H9 (cell line): ENCODE data around the gene ZMAT3. TPM values are rescaled to one million over a fixed set of nuclear protein-coding genes. Genes with fewer than 3 reads are reported as not detected.

ENCODE experiments used
- DNase-seq: peaks from one replicate; pipeline ENCODE4 v3.0.0-alpha.2; 2017
- H2AFZ ChIP-seq: one replicate; pipeline ENCODE4 v1.6.1; 2013; ENCODE audit warnings: mild to moderate bottlenecking, low read length, control low read depth, moderate library complexity
- H2AK5ac ChIP-seq: 2 replicates; pipeline ENCODE4 v1.6.1; 2013; ENCODE audit warnings: low read length, control low read depth, mixed read lengths; ENCODE audit not compliant: insufficient read length
- H2BK120ac ChIP-seq: one replicate; pipeline ENCODE4 v1.6.1; 2013; ENCODE audit warnings: low read depth, mild to moderate bottlenecking, low read length, control low read depth, inconsistent platforms; ENCODE audit not compliant: poor library complexity, severe bottlenecking
- H2BK12ac ChIP-seq: 2 replicates; pipeline ENCODE4 v1.6.1; 2013; ENCODE audit warnings: low read length, control low read depth, mixed read lengths, low read depth; ENCODE audit not compliant: insufficient read length
- H2BK15ac ChIP-seq: 2 replicates; pipeline ENCODE4 v1.6.1; 2013; ENCODE audit warnings: low read depth, low read length, control low read depth
- H2BK20ac ChIP-seq: one replicate; pipeline ENCODE4 v1.6.1; 2013; ENCODE audit warnings: low read depth, mild to moderate bottlenecking, low read length, control low read depth, inconsistent platforms; ENCODE audit not compliant: poor library complexity, severe bottlenecking
- H2BK5ac ChIP-seq: 2 replicates; pipeline ENCODE4 v1.6.1; 2013; ENCODE audit warnings: low read length, control low read depth, mixed read lengths; ENCODE audit not compliant: insufficient read length
- H3K14ac ChIP-seq: 2 replicates; pipeline ENCODE4 v1.6.1; 2013; ENCODE audit warnings: low read length, control low read depth; ENCODE audit not compliant: insufficient read depth
- H3K18ac ChIP-seq: 2 replicates; pipeline ENCODE4 v1.6.1; 2013; ENCODE audit warnings: low read depth, mild to moderate bottlenecking, mixed read lengths, low read length, control low read depth; ENCODE audit not compliant: insufficient read length
- H3K23ac ChIP-seq: 2 replicates; pipeline ENCODE4 v1.6.1; 2013; ENCODE audit warnings: low read length, control low read depth, mixed read lengths, low read depth; ENCODE audit not compliant: insufficient read length
- H3K23me2 ChIP-seq: 2 replicates; pipeline ENCODE4 v1.6.1; 2013; ENCODE audit warnings: low read depth, mild to moderate bottlenecking, mixed read lengths, low read length, control low read depth; ENCODE audit not compliant: insufficient read length, poor library complexity, severe bottlenecking
- H3K27ac ChIP-seq: 2 replicates; pipeline ENCODE4 v1.5.1; 2013; ENCODE audit warnings: low read length, control low read depth, mixed read lengths, low read depth; ENCODE audit not compliant: insufficient read length
- H3K27me3 ChIP-seq: 2 replicates; pipeline ENCODE4 v1.6.1; 2013; ENCODE audit warnings: low read length, control low read depth, inconsistent platforms; ENCODE audit not compliant: insufficient read depth
- H3K4ac ChIP-seq: 2 replicates; pipeline ENCODE4 v1.6.1; 2013; ENCODE audit warnings: low read depth, mild to moderate bottlenecking, control low read depth, inconsistent platforms, low read length, moderate library complexity
- H3K4me1 ChIP-seq: 2 replicates; pipeline ENCODE4 v1.6.1; 2013; ENCODE audit warnings: low read length, control low read depth, inconsistent platforms; ENCODE audit not compliant: insufficient read depth
- H3K4me2 ChIP-seq: 2 replicates; pipeline ENCODE4 v1.6.1; 2013; ENCODE audit warnings: low read length, control low read depth, mixed read lengths; ENCODE audit not compliant: insufficient read length, insufficient read depth
- H3K56ac ChIP-seq: 2 replicates; pipeline ENCODE4 v1.6.1; 2013; ENCODE audit warnings: low read depth, mild to moderate bottlenecking, mixed read lengths, low read length, control low read depth; ENCODE audit not compliant: insufficient read length
- H3K79me1 ChIP-seq: 2 replicates; pipeline ENCODE4 v1.6.1; 2013; ENCODE audit warnings: low read depth, mild to moderate bottlenecking, moderate library complexity, low read length, control low read depth, inconsistent platforms; ENCODE audit not compliant: insufficient read depth, poor library complexity, severe bottlenecking
- H3K79me2 ChIP-seq: 2 replicates; pipeline ENCODE4 v1.6.1; 2013; ENCODE audit warnings: low read length, control low read depth, inconsistent platforms; ENCODE audit not compliant: insufficient read depth
- H3K9ac ChIP-seq: 2 replicates; pipeline ENCODE4 v1.6.1; 2013; ENCODE audit warnings: low read length, control low read depth, mixed read lengths; ENCODE audit not compliant: insufficient read length; ENCODE audit errors: extremely low read depth
- H3K9me3 ChIP-seq: one replicate; pipeline ENCODE4 v1.6.1; 2013; ENCODE audit warnings: low read depth, low read length, inconsistent platforms; ENCODE audit not compliant: control insufficient read depth
- H3T11ph ChIP-seq: one replicate; pipeline ENCODE4 v1.6.1; 2013; ENCODE audit warnings: mild to moderate bottlenecking, low read length, control low read depth, inconsistent platforms
- H4K20me1 ChIP-seq: one replicate; pipeline ENCODE4 v1.6.1; 2013; ENCODE audit not compliant: control insufficient read depth, insufficient read length, insufficient read depth
- H4K5ac ChIP-seq: 2 replicates; pipeline ENCODE4 v1.6.1; 2013; ENCODE audit warnings: low read depth, mild to moderate bottlenecking, mixed read lengths, low read length, control low read depth; ENCODE audit not compliant: insufficient read length
- H4K8ac ChIP-seq: replicated peaks from 2 replicates; pipeline ENCODE4 v1.6.1; 2013; ENCODE audit warnings: low read length, control low read depth, mixed read lengths, low read depth; ENCODE audit not compliant: insufficient read length
- H4K91ac ChIP-seq: 2 replicates; pipeline ENCODE4 v1.6.1; 2013; ENCODE audit warnings: low read depth, mild to moderate bottlenecking, moderate library complexity, mixed read lengths, low read length, control low read depth; ENCODE audit not compliant: insufficient read length
- H3K27ac Mint-ChIP-seq, 3 experiments: 2 replicates in 2 of 3; 3 replicates in 1 of 3; pipeline ENCODE4 v1.8.0; 2020 to 2021; ENCODE audit warnings: mixed read lengths in 3 of 3, mild to moderate bottlenecking in 1 of 3, moderate library complexity in 1 of 3
- H3K27me3 Mint-ChIP-seq: 2 replicates; pipeline ENCODE4 v1.8.0; 2021; ENCODE audit warnings: low read depth, mild to moderate bottlenecking, moderate library complexity, mixed read lengths
- H3K36me3 Mint-ChIP-seq, 3 experiments: 2 replicates in 2 of 3; 3 replicates in 1 of 3; pipeline ENCODE4 v1.8.0; 2020 to 2021; ENCODE audit warnings: low read depth in 3 of 3, mixed read lengths in 3 of 3; ENCODE audit not compliant: insufficient read depth in 1 of 3
- H3K4me1 Mint-ChIP-seq, 2 experiments: 2 replicates each; pipeline ENCODE4 v1.8.0; 2020; ENCODE audit warnings: mixed read lengths in 2 of 2
- H3K4me3 Mint-ChIP-seq, 2 experiments: 2 replicates in 1 of 2; 3 replicates in 1 of 2; pipeline ENCODE4 v1.8.0; 2020 to 2021; ENCODE audit warnings: mild to moderate bottlenecking in 2 of 2, mixed read lengths in 2 of 2, moderate library complexity in 1 of 2
- H3K9me3 Mint-ChIP-seq, 2 experiments: 2 replicates in 1 of 2; 3 replicates in 1 of 2; pipeline ENCODE4 v1.8.0; 2020; ENCODE audit warnings: mild to moderate bottlenecking in 2 of 2, mixed read lengths in 2 of 2, moderate library complexity in 1 of 2
- CTCF ChIP-seq: fragments of 200-600 bp; sonication (generic); conservative IDR thresholded peaks from 3 replicates; pipeline ENCODE4 v1.8.0; 2021; ENCODE audit warnings: antibody characterized with exemption, mild to moderate bottlenecking
- WGBS: extraction: QIAGEN DNeasy Blood & Tissue Kit; methylation state at CpG from one replicate; pipeline ENCODE4 v1.1.7; 2013; ENCODE audit warnings: missing lambda C conversion rate, low lambda C conversion rate, mixed read lengths; ENCODE audit not compliant: insufficient read length; ENCODE audit errors: extremely low coverage; 5-methylcytosine and 5-hydroxymethylcytosine counted together
- total RNA-seq: library from RNA; stranded (reverse); gene quantifications from 2 replicates; pipeline ENCODE4 v1.2.1, GENCODE V29; 2021

ZMAT3 gene
- total RNA-seq, 1 experiment from 2014 or later: 9.4 TPM

DNA sequence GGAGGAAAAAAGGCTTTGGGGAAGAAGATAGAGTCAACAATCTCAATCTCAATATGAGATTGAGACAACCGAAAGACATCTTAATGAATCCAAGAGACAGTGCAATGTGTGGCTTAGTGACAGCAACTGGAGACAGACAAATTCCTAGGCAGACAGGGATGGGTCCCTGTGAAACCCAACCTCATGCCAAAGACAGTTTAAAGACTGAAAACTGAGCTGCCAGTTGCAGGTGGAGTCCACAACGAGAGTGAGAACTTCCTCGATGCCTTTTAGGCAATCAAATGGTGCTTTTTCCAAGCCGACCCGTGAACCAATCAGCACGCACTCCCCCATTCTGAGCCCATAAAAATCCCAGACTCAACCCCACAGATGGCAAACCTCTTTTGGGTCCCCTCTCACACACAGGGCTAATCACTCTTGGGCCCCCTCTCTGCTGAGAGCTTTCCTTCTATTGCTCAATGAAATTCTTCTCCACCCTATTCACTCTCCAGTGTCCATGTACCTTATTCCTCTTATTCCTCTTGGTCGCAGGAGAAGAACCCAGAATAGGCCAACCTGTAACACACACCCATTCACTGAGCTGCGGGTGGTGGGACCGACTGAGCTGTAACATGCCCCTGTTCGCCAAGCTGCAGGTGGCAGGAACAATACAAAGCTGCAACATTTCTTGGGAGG is 34.8 kb downstream of the ZMAT3 start:
- Histone ChIP-seq H3K4me1 (no peaks in the 10 kb centered on the region), H3K27ac (no peak overlapping the region), H3K4ac (no peak overlapping the region), H3K23me2 (no peaks in the 10 kb centered on the region), H3K4me2 (no peak overlapping the region), H3K9me3 (no peaks in the 10 kb centered on the region), H3K23ac (no peak overlapping the region), H3K9ac (no peak overlapping the region), H4K8ac (no peak overlapping the region), H3K79me1 (no peaks in the 10 kb centered on the region), H2BK20ac (no peak overlapping the region), H2AK5ac (no peak overlapping the region), H4K5ac (no peak overlapping the region), H4K91ac (no peak overlapping the region), H3K27me3 (no peaks in the 10 kb centered on the region), H2AFZ (no peak overlapping the region), H3T11ph (no peak overlapping the region), H4K20me1 (no peaks in the 10 kb centered on the region), H3K14ac (no peak overlapping the region), H3K56ac (no peak overlapping the region), H2BK15ac (no peak overlapping the region), H3K79me2 (no peaks in the 10 kb centered on the region; the same call in 1 of the 2 replicates), H2BK5ac (no peak overlapping the region), H2BK12ac (no peak overlapping the region), H3K18ac (no peak overlapping the region), H2BK120ac (no peak overlapping the region)
- WGBS: no CpG with 5 or more reads among the region's 10 CpGs
- H3K36me3 Mint-ChIP-seq: peaks cover 3 to 22% (median 5%) of the 10 kb centered on the region in 3 experiments; a peak in 6 of 7 replicates
- H3K4me1 Mint-ChIP-seq: peaks cover 3 to 12% of the 10 kb centered on the region in 2 experiments; a peak in 3 of 4 replicates
- H3K4me3 Mint-ChIP-seq: no peak overlapping the region
- H3K27ac Mint-ChIP-seq: no peak overlapping the region; a peak in 1 of 7 replicates
- no peak for DNase-seq
- no peak for TF ChIP-seq CTCF
- H3K9me3 Mint-ChIP-seq: peaks cover 9 to 10% of the 10 kb centered on the region in 2 experiments
- no peaks in the 10 kb centered on the region for H3K27me3 Mint-ChIP-seq
